NCI-H2029 treated with DMSO at 0.1 percent for 48 hours (cell line): ENCODE data around the gene CMBL.
A peak's percentile ranks its signal among the peaks of the same experiment; 100 is the strongest.
"Not testable (repeated sequence)": the region's sequence is repeated elsewhere in the genome, so short reads cannot be mapped to it uniquely, and the experiment has no call there.

Source experiments
- DNase-seq: peaks from one replicate; lab custom pipeline; 2025; lab: John Stamatoyannopoulos, UW

CMBL gene

GRCh38 chr5:10333154-10334006, 25.7 kb upstream of the CMBL start:
- DNase-seq, result no peak

GRCh38 chr5:10332301-10332700, 24.6 kb upstream of the CMBL start:
- no peak for DNase-seq

- peak; percentile 97 for DNase-seq
Measured at GRCh38 chr5:10331341-10331796, 23.7 kb upstream of the CMBL start.

DNA sequence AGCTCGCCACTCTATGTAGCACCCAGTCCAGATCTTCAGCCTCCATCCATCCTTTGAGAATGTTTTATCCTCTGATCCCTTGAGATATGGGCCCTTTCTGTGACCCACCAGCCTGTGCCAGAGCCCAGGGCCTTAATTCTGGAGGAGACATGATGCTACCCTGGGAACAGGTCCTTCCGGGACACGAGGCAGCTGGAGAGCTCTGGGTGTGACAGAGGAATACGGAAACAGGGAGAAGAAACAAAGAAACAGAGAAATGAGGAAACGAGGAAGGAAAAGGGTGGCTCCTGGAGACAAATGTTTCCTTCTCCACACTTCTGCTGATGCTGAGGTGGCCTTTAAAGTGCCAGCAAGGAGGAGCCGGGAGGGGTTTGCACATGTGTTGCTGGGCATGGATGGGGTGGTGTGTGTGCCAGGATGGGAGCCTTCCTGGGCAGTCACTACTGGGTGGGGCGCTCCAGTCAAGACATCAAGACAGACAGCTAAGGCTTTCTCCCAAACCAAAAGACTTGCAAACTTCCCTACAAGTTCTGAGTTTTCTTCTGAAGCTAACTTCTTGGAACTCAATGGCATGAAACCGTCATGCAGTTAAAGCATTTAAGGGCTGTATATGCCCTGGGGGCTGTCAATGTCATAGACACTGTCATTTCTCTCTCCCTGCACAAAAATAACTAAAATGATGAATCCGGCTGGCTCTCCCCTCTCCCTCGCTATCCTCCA, 23.0 kb upstream of the CMBL start:
- no peak for DNase-seq

DNA sequence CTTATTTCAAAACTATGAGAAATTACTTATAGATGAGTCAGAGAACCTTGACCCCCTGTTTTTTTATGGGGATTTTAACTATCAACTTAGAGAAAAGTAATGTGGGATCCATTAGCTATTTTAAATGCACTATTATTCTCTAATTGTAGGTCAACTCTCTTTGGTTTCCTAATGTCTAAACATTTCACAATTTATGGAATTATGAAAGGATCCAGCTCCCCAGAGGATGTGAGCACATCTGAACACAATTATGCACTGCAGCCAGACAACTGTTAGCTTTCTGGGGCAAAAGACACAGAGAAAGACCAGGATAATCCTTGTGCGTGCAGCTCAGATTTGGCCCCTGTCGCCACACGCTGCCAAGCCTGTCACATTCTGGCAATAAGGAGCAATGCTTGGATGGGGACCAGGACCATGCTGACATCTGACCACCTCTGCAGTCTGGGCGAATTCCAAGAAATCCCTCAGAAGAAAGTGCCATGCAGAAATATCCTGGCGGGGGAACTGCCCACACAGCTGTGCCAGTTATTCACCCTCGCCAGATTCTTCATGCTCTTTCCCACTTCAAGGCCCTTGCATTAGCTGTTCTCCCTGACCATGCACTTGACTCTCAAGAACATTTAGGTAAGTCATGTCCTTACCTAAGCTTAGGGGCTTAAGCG, 22.2 kb upstream of the CMBL start:
- DNase-seq, result no peak

- no peak for DNase-seq
Measured at GRCh38 chr5:10329446-10329819, 21.7 kb upstream of the CMBL start.

DNA sequence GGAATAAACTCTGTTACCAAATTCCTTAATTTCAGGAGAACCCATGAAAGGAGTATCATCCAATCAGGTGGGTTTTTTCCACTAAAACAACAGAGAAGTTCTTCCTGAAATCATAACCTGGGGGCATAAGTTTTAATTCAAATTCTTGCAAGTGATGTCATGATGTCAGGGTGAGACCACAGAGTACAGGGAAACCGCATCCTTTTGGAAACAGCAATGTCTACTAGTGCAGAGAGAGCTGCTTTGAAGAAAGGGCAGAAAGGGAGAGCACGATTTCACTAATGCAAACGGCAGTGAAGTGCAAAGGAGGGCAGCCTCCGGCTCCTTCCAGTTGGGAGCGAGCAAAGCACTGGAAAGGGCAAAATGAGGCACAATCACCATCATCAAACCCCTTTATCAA, 20.6 kb upstream of the CMBL start:
- DNase-seq, result no peak

GRCh38 chr5:10324518-10325370, 17.0 kb upstream of the CMBL start:
- no peak for DNase-seq

DNA sequence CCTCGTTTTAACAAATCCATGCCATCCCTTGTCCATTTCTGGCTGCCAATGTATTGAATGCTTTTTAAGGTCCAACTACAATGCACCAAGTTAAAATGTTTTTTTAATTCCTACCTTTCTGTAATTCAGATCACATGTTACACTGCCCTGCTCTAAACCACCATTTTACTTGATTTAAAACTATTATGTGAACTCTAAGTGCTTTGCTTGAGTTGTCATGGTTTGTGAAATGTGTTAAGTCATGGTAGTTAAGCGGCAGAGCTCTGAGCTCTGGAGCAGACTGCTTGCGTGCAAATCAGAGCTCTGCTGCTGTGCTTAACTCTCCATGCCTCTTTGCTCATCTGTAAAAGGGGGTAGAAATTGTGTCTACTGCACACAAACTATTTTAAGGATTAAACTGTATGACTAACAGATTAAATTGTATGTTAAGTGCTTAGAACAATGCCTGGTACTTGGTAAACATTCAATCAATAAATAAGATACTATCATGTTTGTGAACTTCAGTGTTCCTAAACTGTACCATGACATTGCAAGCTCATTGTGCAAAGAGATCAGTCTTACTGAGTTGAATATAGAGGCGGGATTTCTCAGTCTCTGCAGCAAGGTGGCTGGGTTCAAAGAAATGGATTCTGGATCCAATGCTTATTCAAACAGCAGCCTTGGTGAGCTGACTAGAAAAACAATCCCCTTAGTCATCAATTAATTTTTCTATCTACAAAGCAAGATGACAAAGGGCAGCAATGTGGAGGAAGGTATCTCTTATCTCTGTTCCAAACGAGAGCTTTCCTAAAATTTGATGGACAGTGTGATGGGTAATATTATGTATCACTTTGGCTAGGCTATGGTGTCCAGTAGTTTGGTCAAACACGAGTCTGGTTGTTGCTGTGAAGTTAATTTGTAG, 16.1 kb upstream of the CMBL start:
- no peak for DNase-seq

DNA sequence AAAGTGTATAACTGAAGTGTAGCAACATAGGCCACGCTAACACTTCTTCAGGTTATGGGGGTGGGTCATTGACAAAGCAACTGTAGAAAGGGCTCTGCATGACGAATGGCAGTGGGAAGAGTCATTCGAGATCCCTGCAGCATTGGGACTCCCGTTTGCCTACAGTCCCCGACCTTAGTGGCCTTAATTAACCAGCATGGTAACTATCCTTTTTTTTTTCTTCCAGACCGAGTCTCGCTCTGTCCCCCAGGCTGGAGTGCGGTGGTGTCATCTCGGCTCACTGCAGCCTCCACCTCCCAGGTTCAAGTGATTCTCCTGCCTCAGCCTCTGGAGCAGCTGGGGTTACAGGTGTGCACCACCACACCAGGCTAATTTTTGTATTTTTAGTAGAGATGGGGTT, 14.2 kb upstream of the CMBL start:
- DNase-seq, result no peak

DNA sequence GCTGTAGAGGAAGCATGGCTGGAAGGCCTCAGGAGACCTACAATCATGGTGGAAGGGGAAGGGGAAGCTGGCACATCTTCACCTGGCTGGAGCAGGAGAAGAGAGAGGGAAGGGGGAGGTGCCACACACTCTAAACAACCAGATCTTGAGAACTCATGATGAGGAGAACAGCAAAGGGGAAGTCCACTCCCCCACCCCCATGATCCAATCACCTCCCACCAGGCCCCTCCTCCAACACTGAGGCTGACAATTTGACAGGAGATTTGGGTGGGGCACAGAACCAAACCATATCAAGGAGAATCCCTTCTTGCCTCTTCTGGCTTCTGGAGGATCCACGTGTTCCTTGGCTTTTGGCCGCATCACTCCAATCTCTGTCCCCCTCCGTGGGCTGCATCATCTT, 13.1 kb upstream of the CMBL start:
- no peak for DNase-seq

DNA sequence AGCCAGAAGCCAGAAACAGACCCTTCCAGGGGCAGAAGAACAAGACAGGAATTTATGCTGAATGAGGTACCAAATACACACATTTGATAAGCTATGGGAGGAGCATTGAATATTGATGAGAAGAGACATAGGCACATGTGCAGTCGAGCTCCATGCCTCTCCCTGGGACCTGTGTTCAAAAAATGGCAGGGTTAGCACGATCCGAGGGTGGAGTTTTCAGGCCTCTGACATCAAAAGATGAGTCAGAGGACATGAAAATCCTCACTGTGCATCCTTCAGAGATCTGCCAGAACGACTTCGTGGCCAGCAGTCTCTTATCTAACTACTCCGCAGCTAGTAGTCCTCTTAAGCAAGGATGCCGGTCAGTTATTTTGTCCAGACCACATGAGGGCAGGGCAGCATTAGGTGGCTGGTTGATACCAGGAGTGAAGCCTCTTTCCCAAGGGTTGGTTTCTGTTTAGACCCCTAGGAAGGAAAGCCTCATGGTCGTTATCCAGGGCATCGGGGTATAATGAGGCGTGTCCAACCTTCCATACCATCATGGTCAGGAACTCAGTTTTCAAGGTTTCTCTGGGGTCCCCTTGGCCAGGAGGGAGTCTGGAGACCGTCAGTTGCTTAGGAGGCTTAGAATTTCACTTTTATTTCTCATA, 11.6 kb upstream of the CMBL start:
- no peak for DNase-seq

GRCh38 chr5:10317825-10318682, 10.4 kb upstream of the CMBL start:
- no peak for DNase-seq

DNA sequence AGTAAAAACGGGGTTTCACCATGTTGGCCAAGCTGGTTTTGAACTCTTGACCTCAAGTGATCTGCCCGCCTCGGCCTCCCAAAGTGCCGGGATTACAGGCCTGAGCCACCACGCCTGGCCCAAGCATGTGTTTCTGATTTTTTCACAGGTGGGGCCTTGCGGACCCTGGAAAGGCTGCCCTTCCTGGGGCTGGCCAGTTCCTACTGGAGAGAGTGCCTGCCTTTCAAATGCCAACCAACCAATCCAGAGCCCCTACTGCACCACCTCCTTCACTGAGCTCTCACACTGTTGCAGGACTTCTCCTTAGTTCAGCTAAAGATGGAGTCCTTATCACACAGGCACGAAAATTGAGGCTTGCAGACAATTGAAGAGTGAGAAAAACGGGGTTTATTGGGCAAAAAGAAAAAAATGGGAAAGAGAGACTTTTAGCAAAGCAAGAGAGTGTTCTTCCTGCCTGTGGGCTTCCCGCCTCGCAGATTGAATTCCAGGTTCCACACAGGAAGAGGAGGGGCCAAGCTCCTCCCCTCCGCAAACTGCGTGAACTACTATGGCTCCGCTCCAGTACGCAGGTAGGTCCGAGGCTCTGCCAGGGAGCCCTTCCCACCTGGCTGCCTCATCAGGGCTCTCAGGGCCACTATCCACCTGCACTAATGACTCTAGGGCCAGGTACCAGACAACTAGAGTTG, 8.3 kb upstream of the CMBL start:
- peak; percentile 87 for DNase-seq

DNA sequence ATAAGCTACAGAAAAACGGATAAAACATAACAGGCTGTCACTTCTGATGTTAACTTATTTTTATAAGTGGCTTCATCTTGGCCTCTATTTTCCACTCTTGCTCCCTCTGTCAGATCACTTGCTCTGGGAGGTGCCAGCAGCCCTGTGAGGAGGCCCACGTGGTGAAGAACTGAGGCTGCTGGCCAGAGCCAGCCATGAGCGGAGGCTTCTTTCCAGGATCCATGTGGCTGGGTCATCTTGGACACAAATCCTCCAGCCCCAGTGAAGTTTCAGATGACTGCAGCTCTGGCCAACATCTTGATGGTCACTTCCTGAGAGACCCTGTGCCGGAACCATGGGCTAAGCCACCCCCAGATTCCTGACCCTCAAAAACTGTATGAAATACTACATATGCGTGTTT, 7.5 kb upstream of the CMBL start:
- DNase-seq, result no peak

DNA sequence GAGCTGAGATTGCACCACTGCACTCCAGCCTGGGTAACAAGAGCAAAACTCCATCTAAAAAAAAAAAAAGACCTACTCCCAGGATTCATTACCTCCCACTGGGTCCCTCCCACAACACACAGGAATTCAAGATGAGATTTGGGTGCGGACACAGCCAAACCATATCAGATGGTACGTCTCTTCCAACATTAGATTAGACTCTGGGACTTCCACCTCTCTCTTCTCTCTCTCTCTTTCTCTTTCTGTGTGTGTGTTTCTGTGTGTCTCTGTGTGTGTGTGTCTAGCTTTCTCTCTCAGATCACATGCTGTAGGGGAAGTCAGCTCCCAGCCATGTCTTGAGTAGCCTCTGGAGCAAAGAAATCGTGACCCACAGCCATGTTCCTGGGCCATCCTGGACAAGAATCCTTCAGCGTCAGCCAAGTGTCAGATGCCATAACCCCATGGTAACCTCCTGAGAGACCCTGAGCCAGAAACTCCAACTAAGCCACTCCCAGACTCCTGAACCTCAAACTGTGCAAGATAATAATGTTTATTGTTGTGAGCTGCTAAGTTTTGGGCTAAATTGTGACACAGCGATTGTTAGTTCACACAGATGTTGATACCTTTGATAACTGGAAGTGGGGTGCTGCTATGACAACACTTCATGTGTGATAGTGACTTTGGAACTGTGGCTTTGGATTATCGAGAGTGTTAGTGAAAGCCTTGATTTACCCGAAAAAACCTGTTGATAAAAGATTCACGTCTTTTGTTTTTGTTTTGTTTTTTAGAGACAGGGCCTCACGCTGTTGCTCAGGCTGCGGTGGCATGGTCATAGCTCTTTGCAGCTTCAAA, 4.1 kb upstream of the CMBL start:
- DNase-seq, result no peak

DNA sequence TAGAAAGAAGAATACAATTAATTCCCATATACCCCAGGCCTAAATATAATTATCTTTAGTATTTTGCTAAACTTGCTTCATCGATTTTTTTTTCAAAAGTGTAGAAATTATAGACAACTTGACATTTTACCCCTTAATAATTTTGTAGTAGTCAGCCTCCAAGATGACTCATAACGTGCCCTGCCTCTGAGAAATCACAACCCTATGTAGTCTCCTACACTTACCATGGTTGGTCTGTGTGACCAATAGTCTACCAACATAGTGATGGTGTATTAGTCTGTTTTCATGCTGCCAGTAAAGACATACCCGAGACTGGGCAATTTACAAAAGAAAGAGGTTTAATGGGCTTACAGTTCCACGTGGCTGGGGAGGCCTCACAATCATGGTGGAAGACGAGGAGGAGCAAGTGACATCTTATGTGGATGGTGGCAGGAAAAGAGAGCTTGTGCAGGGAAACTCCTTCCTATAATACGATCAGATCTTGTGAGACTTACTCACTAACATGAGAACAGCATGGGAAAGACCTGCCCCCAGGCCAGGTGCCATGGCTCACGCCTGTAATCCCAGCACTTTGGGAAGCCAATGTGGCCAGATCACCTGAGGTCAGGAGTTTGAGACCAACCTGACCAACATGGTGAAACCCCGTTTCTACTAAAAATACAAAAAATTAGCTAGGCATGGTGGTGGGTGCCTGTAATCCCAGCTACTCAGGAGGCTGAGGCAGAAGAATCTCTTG, 3.3 kb upstream of the CMBL start:
- DNase-seq, result not testable (repeated sequence)
